Osteocyte (in vitro differentiated cells): ENCODE measurements around the gene GLIS1. TPM values are rescaled to one million over a fixed set of nuclear protein-coding genes. Genes with fewer than 3 reads are reported as not detected.

Experiments
- DNase-seq: peaks from one replicate; pipeline ENCODE4 v3.0.0; 2021; ENCODE audit warnings: mixed read lengths; ENCODE audit not compliant: unreplicated experiment; ENCODE audit errors: extremely low spot score
- H3K27ac Mint-ChIP-seq: one replicate; pipeline ENCODE4 v1.8.0; 2021; ENCODE audit warnings: mild to moderate bottlenecking, mixed read lengths; ENCODE audit not compliant: unreplicated experiment
- H3K27me3 Mint-ChIP-seq: one replicate; pipeline ENCODE4 v1.8.0; 2021; ENCODE audit warnings: mixed read lengths; ENCODE audit not compliant: unreplicated experiment
- H3K36me3 Mint-ChIP-seq: one replicate; pipeline ENCODE4 v1.8.0; 2021; ENCODE audit warnings: mixed read lengths; ENCODE audit not compliant: unreplicated experiment
- H3K4me1 Mint-ChIP-seq: one replicate; pipeline ENCODE4 v1.8.0; 2021; ENCODE audit warnings: mixed read lengths; ENCODE audit not compliant: unreplicated experiment
- H3K4me3 Mint-ChIP-seq: one replicate; pipeline ENCODE4 v1.8.0; 2021; ENCODE audit warnings: mild to moderate bottlenecking, moderate library complexity, mixed read lengths; ENCODE audit not compliant: unreplicated experiment
- H3K9me3 Mint-ChIP-seq: one replicate; pipeline ENCODE4 v1.8.0; 2021; ENCODE audit warnings: mixed read lengths; ENCODE audit not compliant: unreplicated experiment
- CTCF ChIP-seq: fragments of 200-600 bp; sonication (generic); IDR thresholded peaks from 2 replicates; pipeline ENCODE4 v1.5.0; 2021; ENCODE audit warnings: antibody characterized with exemption, mild to moderate bottlenecking, moderate library complexity
- total RNA-seq: library from RNA; stranded (reverse); gene quantifications from 2 replicates; pipeline ENCODE4 v1.2.1, GENCODE V29; 2021

GLIS1 gene
- total RNA-seq, 1 donor from 2014 or later = 38.3 TPM

- no peak for DNase-seq
- no peak for TF ChIP-seq CTCF
- Mint-ChIP-seq H3K4me3 (no peak overlapping the region), H3K27ac (no peak overlapping the region), H3K4me1 (peaks cover 49% of the 10 kb centered on the region), H3K36me3 (peaks cover 21% of the 10 kb centered on the region), H3K9me3 (no peaks in the 10 kb centered on the region), H3K27me3 (no peaks in the 10 kb centered on the region)
Measured at GRCh38 chr1:53548031-53548491, 190.9 kb downstream of the GLIS1 start.

- TF ChIP-seq CTCF = no peak
- DNase-seq = no peak
- Mint-ChIP-seq H3K9me3 (no peaks in the 10 kb centered on the region), H3K27me3 (no peaks in the 10 kb centered on the region), H3K4me1 (peaks cover 49% of the 10 kb centered on the region), H3K36me3 (peaks cover 19% of the 10 kb centered on the region), H3K4me3 (no peak overlapping the region), H3K27ac (no peak overlapping the region)
Measured at GRCh38 chr1:53547231-53547790, 191.7 kb downstream of the GLIS1 start.

- H3K27me3 Mint-ChIP-seq = no peaks in the 10 kb centered on the region
- no peak for TF ChIP-seq CTCF
- no peaks in the 10 kb centered on the region for H3K9me3 Mint-ChIP-seq
- H3K36me3 Mint-ChIP-seq = peaks cover 19% of the 10 kb centered on the region
- DNase-seq = no peak
- no peak overlapping the region for H3K27ac Mint-ChIP-seq
- peaks cover 49% of the 10 kb centered on the region for H3K4me1 Mint-ChIP-seq
- no peak overlapping the region for H3K4me3 Mint-ChIP-seq
Measured at GRCh38 chr1:53546409-53547155, 192.4 kb downstream of the GLIS1 start.

- Mint-ChIP-seq H3K4me3 (no peak overlapping the region), H3K27me3 (no peaks in the 10 kb centered on the region), H3K9me3 (no peaks in the 10 kb centered on the region), H3K36me3 (peaks cover 19% of the 10 kb centered on the region), H3K27ac (no peak overlapping the region), H3K4me1 (peaks cover 56% of the 10 kb centered on the region)
- DNase-seq = no peak
- TF ChIP-seq CTCF = no peak
Measured at GRCh38 chr1:53545663-53546408, 193.1 kb downstream of the GLIS1 start.
